Cardiac muscle cell (in vitro differentiated cells and primary cell): ENCODE data around the gene PXYLP1. TPM values are rescaled to one million over a fixed set of nuclear protein-coding genes. Genes with fewer than 3 reads are reported as not detected.

Experiments used
- DNase-seq, 2 donors: peaks; one replicate each; pipeline versions ENCODE4 v3.0.0 to v3.0.0-alpha.2; 2010 to 2017; ENCODE audit warnings: low read depth in 1 of 2, low spot score in 1 of 2
- H3K27ac ChIP-seq: fragments of 200-600 bp; sonication (generic); 2 replicates; pipeline ENCODE4 v1.5.1; 2016
- H3K27me3 ChIP-seq: fragments of 200-600 bp; sonication (generic); 2 replicates; pipeline ENCODE4 v1.6.0; 2016; ENCODE audit warnings: control low read depth
- H3K36me3 ChIP-seq: fragments of 200-600 bp; sonication (generic); 2 replicates; pipeline ENCODE4 v1.5.1; 2016; ENCODE audit warnings: control low read depth
- H3K4me1 ChIP-seq: fragments of 200-600 bp; sonication (generic); 2 replicates; pipeline ENCODE4 v1.8.1; 2017; ENCODE audit warnings: low read depth, mild to moderate bottlenecking, mixed run types
- H3K4me3 ChIP-seq: fragments of 200-600 bp; sonication (generic); 2 replicates; pipeline ENCODE4 v1.5.1; 2016; ENCODE audit warnings: mild to moderate bottlenecking
- H3K9me3 ChIP-seq: fragments of 200-600 bp; sonication (generic); 2 replicates; pipeline ENCODE4 v1.5.1; 2017; ENCODE audit warnings: low read depth, mild to moderate bottlenecking, control low read depth
- CTCF ChIP-seq: IDR thresholded peaks from 2 replicates; pipeline ENCODE4 v1.5.1; 2012; ENCODE audit warnings: low read depth, mild to moderate bottlenecking, low read length
- polyA plus RNA-seq: library from polyadenylated mRNA; unstranded; fragments of >200 nt; fragmentation: Nextera tagmentation; extraction: Ambion mirVana; gene quantifications from 2 replicates; pipeline ENCODE4 v1.2.1, GENCODE V29; 2016
- total RNA-seq: library from RNA; depleted of rRNA; stranded (reverse); fragments of >200 nt; gene quantifications from 2 replicates; pipeline ENCODE4 v1.2.3, GENCODE V29; 2016

PXYLP1 gene
- total and polyA plus RNA-seq, 2 experiments from 2014 or later: 11.0 to 24.3 TPM

- Histone ChIP-seq H3K9me3 (no peaks in the 10 kb centered on the region), H3K36me3 (no peaks in the 10 kb centered on the region), H3K4me1 (no peaks in the 10 kb centered on the region), H3K4me3 (no peak overlapping the region), H3K27me3 (no peaks in the 10 kb centered on the region), H3K27ac (no peak overlapping the region)
- no peak for DNase-seq
- TF ChIP-seq CTCF: no peak
Observed at GRCh38 chr3:141223673-141224166, 7.9 kb upstream of the PXYLP1 start.

GRCh38 chr3:141225939-141226338 is 5.7 kb upstream of the PXYLP1 start:
- Histone ChIP-seq H3K36me3 (no peaks in the 10 kb centered on the region), H3K27ac (no peak overlapping the region), H3K27me3 (no peaks in the 10 kb centered on the region), H3K4me3 (no peak overlapping the region), H3K4me1 (no peaks in the 10 kb centered on the region), H3K9me3 (no peaks in the 10 kb centered on the region)
- TF ChIP-seq CTCF: no peak
- DNase-seq: no peak

- no peak for TF ChIP-seq CTCF
- Histone ChIP-seq H3K4me3 (no peak overlapping the region), H3K9me3 (no peaks in the 10 kb centered on the region), H3K36me3 (no peaks in the 10 kb centered on the region), H3K4me1 (no peaks in the 10 kb centered on the region), H3K27me3 (no peaks in the 10 kb centered on the region), H3K27ac (no peak overlapping the region)
- DNase-seq: no peak
Observed at GRCh38 chr3:141227216-141227615, 4.4 kb upstream of the PXYLP1 start.

GRCh38 chr3:141227752-141228151 is 3.9 kb upstream of the PXYLP1 start:
- no peak for TF ChIP-seq CTCF
- Histone ChIP-seq H3K27me3 (no peaks in the 10 kb centered on the region), H3K36me3 (no peaks in the 10 kb centered on the region), H3K4me1 (peaks cover 3% of the 10 kb centered on the region), H3K9me3 (no peaks in the 10 kb centered on the region), H3K4me3 (no peak overlapping the region), H3K27ac (no peak overlapping the region)
- peak in 1 of 2 donors; percentile 66 for DNase-seq

- H3K9me3 ChIP-seq: no peaks in the 10 kb centered on the region
- no peak for TF ChIP-seq CTCF
- H3K4me3 ChIP-seq: no peak overlapping the region
- no peaks in the 10 kb centered on the region for H3K36me3 ChIP-seq
- peaks cover 4% of the 10 kb centered on the region for H3K4me1 ChIP-seq
- H3K27ac ChIP-seq: no peak overlapping the region
- DNase-seq: no peak
- no peaks in the 10 kb centered on the region for H3K27me3 ChIP-seq
Observed at GRCh38 chr3:141228395-141228794, 3.2 kb upstream of the PXYLP1 start.

GRCh38 chr3:141229132-141229531 is 2.5 kb upstream of the PXYLP1 start:
- Histone ChIP-seq H3K36me3 (no peaks in the 10 kb centered on the region), H3K4me3 (no peak overlapping the region), H3K9me3 (no peaks in the 10 kb centered on the region), H3K27ac (no peak overlapping the region), H3K4me1 (peaks cover 4% of the 10 kb centered on the region), H3K27me3 (no peaks in the 10 kb centered on the region)
- DNase-seq: no peak
- TF ChIP-seq CTCF: no peak
